SK-N-SH (cell line): ENCODE results near the gene N4BP2L2. TPM values are rescaled to one million over a fixed set of nuclear protein-coding genes. Genes with fewer than 3 reads are reported as not detected.

Experiments used
- CTCF ChIA-PET: fragments of 300-600, 350-600 bp; formaldehyde crosslinking; extraction: SDS; loops from one replicate; lab custom pipeline; 2021; lab: Yijun Ruan, JAX
- POLR2A ChIA-PET: fragments of 350-600 bp; sonication (Branson Sonifier 250); formaldehyde crosslinking; extraction: SDS; loops from one replicate; lab custom pipeline; 2020; ENCODE audit warnings: antibody characterized with exemption, inconsistent platforms; lab: Yijun Ruan, JAX
- DNase-seq: peaks from one replicate; pipeline ENCODE4 v3.0.0; 2012
- H2AFZ ChIP-seq: fragments of 200-600 bp; sonication (generic); 2 replicates; pipeline ENCODE4 v1.8.1; 2016; ENCODE audit warnings: antibody characterized with exemption, mild to moderate bottlenecking, low read depth
- H3F3A ChIP-seq: fragments of 200-600 bp; sonication (generic); replicated peaks from 2 replicates; pipeline ENCODE3; 2016; ENCODE audit warnings: antibody characterized with exemption, mild to moderate bottlenecking; ENCODE audit not compliant: insufficient read depth
- H3K27ac ChIP-seq, 2 experiments: fragments of 200-500 bp in 1 of 2; fragments of 200-600 bp in 1 of 2; sonication (Bioruptor generic) in 1 of 2; sonication (generic), shearing (Covaris generic) in 1 of 2; 2 replicates each; pipeline versions ENCODE4 v1.5.1 to v1.6.1; 2014 to 2016; ENCODE audit warnings: low read depth in 2 of 2, inconsistent platforms in 1 of 2, low read length in 1 of 2, mild to moderate bottlenecking in 1 of 2, mixed read lengths in 1 of 2
- H3K27me3 ChIP-seq: fragments of 200-600 bp; sonication (generic), shearing (Covaris generic); 2 replicates; pipeline ENCODE4 v1.6.1; 2016; ENCODE audit warnings: mixed run types; ENCODE audit not compliant: insufficient read depth
- H3K36me3 ChIP-seq, 2 experiments: fragments of 200-500 bp in 1 of 2; fragments of 200-600 bp in 1 of 2; sonication (Bioruptor generic) in 1 of 2; sonication (generic) in 1 of 2; replicated peaks in 1 of 2; 2 replicates each; pipeline versions ENCODE3 to v1.5.1; 2014 to 2016; ENCODE audit warnings: low read length in 1 of 2, mild to moderate bottlenecking in 1 of 2; ENCODE audit not compliant: insufficient read depth in 2 of 2, control insufficient read depth in 1 of 2
- H3K4me1 ChIP-seq, 2 experiments: fragments of 200-500 bp in 1 of 2; fragments of 200-600 bp in 1 of 2; sonication (Bioruptor generic) in 1 of 2; sonication (generic), shearing (Covaris generic) in 1 of 2; 2 replicates each; pipeline versions ENCODE4 v1.5.1 to v1.6.1; 2014 to 2016; ENCODE audit warnings: low read depth in 1 of 2, low read length in 1 of 2, mixed run types in 1 of 2; ENCODE audit not compliant: insufficient read depth in 2 of 2, control insufficient read depth in 1 of 2
- H3K4me2 ChIP-seq: fragments of 200-600 bp; sonication (generic), shearing (Covaris generic); 2 replicates; pipeline ENCODE4 v1.6.1; 2017; ENCODE audit warnings: mixed run types
- H3K4me3 ChIP-seq, 2 experiments: fragments of 200-500 bp in 1 of 2; fragments of 200-600 bp in 1 of 2; sonication (Bioruptor generic) in 1 of 2; sonication (generic), shearing (Covaris generic) in 1 of 2; 2 replicates each; pipeline versions ENCODE4 v1.5.1 to v1.8.1; 2014 to 2016; ENCODE audit warnings: low read depth in 2 of 2, inconsistent platforms in 1 of 2, low read length in 1 of 2, mild to moderate bottlenecking in 1 of 2, mixed read lengths in 1 of 2, moderate library complexity in 1 of 2
- H3K79me2 ChIP-seq: fragments of 200-600 bp; sonication (generic); 2 replicates; pipeline ENCODE4 v1.8.1; 2017; ENCODE audit warnings: mild to moderate bottlenecking; ENCODE audit not compliant: insufficient read depth
- H3K9ac ChIP-seq: fragments of 200-600 bp; sonication (generic); 2 replicates; pipeline ENCODE4 v1.6.1; 2017; ENCODE audit warnings: mixed run types
- H3K9me2 ChIP-seq: fragments of 200-600 bp; sonication (generic); 2 replicates; pipeline ENCODE4 v1.6.1; 2017; ENCODE audit warnings: mixed run types
- H3K9me3 ChIP-seq: fragments of 200-600 bp; sonication (generic); 2 replicates; pipeline ENCODE4 v1.6.1; 2017; ENCODE audit warnings: mixed run types, mild to moderate bottlenecking, moderate library complexity
- H4K20me1 ChIP-seq: fragments of 200-600 bp; sonication (generic); 2 replicates; pipeline ENCODE4 v1.6.1; 2017; ENCODE audit warnings: mild to moderate bottlenecking, mixed run types; ENCODE audit not compliant: insufficient read depth
- CTCF ChIP-seq: fragments of 200-600 bp; sonication (generic); IDR thresholded peaks from 2 replicates; pipeline ENCODE4 v1.6.1; 2017; ENCODE audit warnings: antibody characterized with exemption, mild to moderate bottlenecking, moderate library complexity
- ELF1 ChIP-seq: IDR thresholded peaks from 2 replicates; pipeline ENCODE4 v1.4.0; 2012
- FOXJ3 ChIP-seq: sonication (generic); formaldehyde crosslinking; IDR thresholded peaks from 2 replicates; pipeline ENCODE4 v1.5.1; 2020; ENCODE audit warnings: mild to moderate bottlenecking, missing genetic modification reagents
- FOXM1 ChIP-seq: IDR thresholded peaks from 2 replicates; pipeline ENCODE4 v1.4.0; 2012; ENCODE audit warnings: low read depth, mild to moderate bottlenecking
- GATA2 ChIP-seq: sonication (generic); formaldehyde crosslinking; IDR thresholded peaks from 2 replicates; pipeline ENCODE4 v1.5.0; 2020; ENCODE audit warnings: mild to moderate bottlenecking, missing genetic modification reagents
- JUND ChIP-seq: IDR thresholded peaks from 2 replicates; pipeline ENCODE4 v1.4.0; 2012
- MAX ChIP-seq: IDR thresholded peaks from 2 replicates; pipeline ENCODE4 v1.4.0; 2012; ENCODE audit warnings: low read depth
- PBX3 ChIP-seq: IDR thresholded peaks from 2 replicates; pipeline ENCODE4; 2012
- POLR2AphosphoS5 ChIP-seq: IDR thresholded peaks from 2 replicates; pipeline ENCODE4 v1.6.1; 2012; ENCODE audit warnings: low read depth, low read length
- RAD21 ChIP-seq: IDR thresholded peaks from 2 replicates; pipeline ENCODE4 v1.6.1; 2012; ENCODE audit warnings: mild to moderate bottlenecking, low read length
- RCOR1 ChIP-seq: fragments of 150-350 bp; IDR thresholded peaks from 2 replicates; pipeline ENCODE4 v1.6.1; 2017; ENCODE audit warnings: antibody characterized with exemption, low read length
- RFX5 ChIP-seq: IDR thresholded peaks from 2 replicates; pipeline ENCODE4 v1.6.1; 2012; ENCODE audit warnings: mild to moderate bottlenecking, improper control_type of control experiment, low read length
- SMC3 ChIP-seq: IDR thresholded peaks from 2 replicates; pipeline ENCODE4 v1.6.1; 2012; ENCODE audit warnings: low read depth, low read length, improper control_type of control experiment
- TEAD4 ChIP-seq: IDR thresholded peaks from 2 replicates; pipeline ENCODE4 v1.4.0; 2012; ENCODE audit warnings: mild to moderate bottlenecking, borderline replicate concordance; ENCODE audit not compliant: insufficient read depth
- WGBS: methylation state at CpG from one replicate; pipeline ENCODE4 v1.1.6; 2017; ENCODE audit warnings: low lambda C conversion rate; 5-methylcytosine and 5-hydroxymethylcytosine counted together
- polyA plus RNA-seq, 3 experiments: library from polyadenylated mRNA; depleted of rRNA; stranded (reverse); fragments of >200 nt; gene quantifications; 2 replicates each; pipeline ENCODE4 v1.2.3, GENCODE V29; 2012
- TF ChIP-seq, protein P1 (sequence below): fragments of 150-350 bp; IDR thresholded peaks from 2 replicates; pipeline ENCODE4 v1.6.1; 2016; ENCODE audit warnings: mild to moderate bottlenecking, low read depth, low read length

The N4BP2L2 gene
- polyA plus RNA-seq, 1 of the 3 experiments (the other 2 are of a cell fraction), result 16.0 TPM

DNA sequence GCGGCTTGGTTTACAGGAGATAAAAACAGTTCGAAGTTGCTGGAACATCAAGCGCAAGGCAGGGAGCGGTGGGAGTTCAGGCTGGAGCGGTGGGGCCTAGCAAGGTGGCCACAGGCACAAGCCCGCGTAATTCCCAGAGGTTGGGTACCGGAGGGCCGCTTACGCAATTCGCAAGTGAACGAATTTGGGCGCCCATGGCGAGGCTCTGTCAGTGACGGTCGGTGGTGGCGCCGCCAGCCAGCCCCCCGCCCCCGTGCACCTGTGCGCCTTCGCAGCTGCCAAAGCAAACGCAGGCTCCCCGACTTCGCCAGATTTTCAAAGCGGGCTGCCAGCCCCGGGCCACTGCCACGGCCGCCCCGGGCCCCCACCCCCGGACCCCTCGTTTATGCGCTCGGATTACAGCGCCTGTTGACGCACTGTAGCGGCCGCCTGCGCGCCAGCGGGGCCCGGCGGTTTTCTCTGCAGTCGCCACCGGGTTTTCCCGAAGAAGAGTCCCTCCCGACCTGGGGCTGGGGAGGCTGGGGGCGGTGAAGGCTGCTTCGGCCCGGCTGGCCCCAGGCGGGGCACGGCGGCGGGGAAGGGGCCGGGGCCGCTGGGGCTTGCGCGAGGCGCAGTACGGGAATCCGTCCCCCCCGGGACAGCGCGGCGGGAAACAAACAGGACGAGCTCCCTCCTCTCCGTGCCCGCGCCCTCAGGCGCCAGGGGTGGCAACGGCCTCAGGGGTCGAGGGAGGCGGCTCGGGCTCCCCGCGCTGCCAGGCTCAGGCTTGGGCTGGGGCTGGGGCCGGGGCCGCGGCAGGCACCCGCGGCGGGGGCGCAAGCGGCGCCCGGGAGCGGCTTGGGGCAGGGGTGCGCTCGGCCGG is 111.4 kb downstream of the N4BP2L2 start:
- CTCF ChIA-PET, result interaction anchor here (0.8 to 1.2 kb wide), 4 partner anchors 16 to 52 kb away, joined by 3 to 4 read pairs (median 3); no protein-coding TSS in a partner anchor

More for the DNA sequence above, 111.4 kb downstream of the N4BP2L2 start:
- Histone ChIP-seq H3K4me2 (peak overlapping the region; percentile 89), H3K4me1 (peaks cover 0 to 14% of the 10 kb centered on the region in 2 experiments; a peak in 2 of 4 replicates), H3K27me3 (no peaks in the 10 kb centered on the region), H4K20me1 (no peaks in the 10 kb centered on the region), H3K4me3 (peak overlapping the region; percentile 71 to 83), H3K9me3 (no peaks in the 10 kb centered on the region), H3K36me3 (peaks cover 0 to 3% of the 10 kb centered on the region in 2 experiments), H3K27ac (no peak overlapping the region), H3K9me2 (no peaks in the 10 kb centered on the region), H3F3A (no peaks in the 10 kb centered on the region), H2AFZ (peak overlapping the region; percentile 93), H3K9ac (peak overlapping the region; percentile 48; the same call in 1 of the 2 replicates), H3K79me2 (no peaks in the 10 kb centered on the region)
- POLR2A ChIA-PET, result no interaction called here
- no peak for TF ChIP-seq RAD21
- no peak for TF ChIP-seq FOXJ3 (CRISPR knock-in tag)
- no peak for TF ChIP-seq RCOR1
- no peak for TF ChIP-seq PBX3
- no peak for TF ChIP-seq POLR2AphosphoS5
- TF ChIP-seq, protein P1, sequence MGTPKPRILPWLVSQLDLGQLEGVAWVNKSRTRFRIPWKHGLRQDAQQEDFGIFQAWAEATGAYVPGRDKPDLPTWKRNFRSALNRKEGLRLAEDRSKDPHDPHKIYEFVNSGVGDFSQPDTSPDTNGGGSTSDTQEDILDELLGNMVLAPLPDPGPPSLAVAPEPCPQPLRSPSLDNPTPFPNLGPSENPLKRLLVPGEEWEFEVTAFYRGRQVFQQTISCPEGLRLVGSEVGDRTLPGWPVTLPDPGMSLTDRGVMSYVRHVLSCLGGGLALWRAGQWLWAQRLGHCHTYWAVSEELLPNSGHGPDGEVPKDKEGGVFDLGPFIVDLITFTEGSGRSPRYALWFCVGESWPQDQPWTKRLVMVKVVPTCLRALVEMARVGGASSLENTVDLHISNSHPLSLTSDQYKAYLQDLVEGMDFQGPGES, result no peak
- TF ChIP-seq JUND, result no peak
- TF ChIP-seq GATA2 (CRISPR knock-in tag), result no peak
- TF ChIP-seq CTCF, result no peak
- TF ChIP-seq ELF1, result no peak
- no peak for TF ChIP-seq MAX
- no peak for TF ChIP-seq FOXM1
- no peak for TF ChIP-seq RFX5
- TF ChIP-seq TEAD4, result no peak
- TF ChIP-seq SMC3, result no peak
- peak; percentile 80 for DNase-seq
- WGBS, result 18% methylated on average over 22 of the region's 90 CpGs
